DOHH2 (cell line): Measurements from ENCODE around the gene TNPO3.
A peak's percentile ranks its signal among the peaks of the same experiment; 100 is the strongest.

ENCODE experiments used
- H3F3A ChIP-seq: fragments of 200-600 bp; sonication (generic), shearing (Covaris generic); 2 replicates; pipeline ENCODE4 v1.6.0; 2016; ENCODE audit warnings: antibody characterized with exemption, mild to moderate bottlenecking; ENCODE audit not compliant: control insufficient read depth, insufficient read depth
- H3K27ac ChIP-seq: fragments of 200-600 bp; sonication (generic); 2 replicates; pipeline ENCODE4 v1.5.1; 2014; ENCODE audit warnings: low read depth, mild to moderate bottlenecking, low read length, moderate library complexity
- H3K27me3 ChIP-seq: fragments of 200-600 bp; sonication (generic); 2 replicates; pipeline ENCODE4 v1.6.1; 2014; ENCODE audit warnings: mild to moderate bottlenecking, low read length, mixed read lengths; ENCODE audit not compliant: control insufficient read depth
- H3K36me3 ChIP-seq: fragments of 200-600 bp; sonication (generic); 2 replicates; pipeline ENCODE4 v1.6.1; 2014; ENCODE audit warnings: mild to moderate bottlenecking, low read length, moderate library complexity, mixed read lengths; ENCODE audit not compliant: control insufficient read depth
- H3K4me1 ChIP-seq: fragments of 200-600 bp; sonication (generic); 2 replicates; pipeline ENCODE4 v1.6.1; 2014; ENCODE audit warnings: mild to moderate bottlenecking, low read length, mixed read lengths; ENCODE audit not compliant: control insufficient read depth
- H3K4me2 ChIP-seq: fragments of 200-600 bp; sonication (generic); 2 replicates; pipeline ENCODE4 v1.6.0; 2014; ENCODE audit warnings: mild to moderate bottlenecking, low read length, moderate library complexity
- H3K4me3 ChIP-seq: fragments of 200-600 bp; sonication (generic); 2 replicates; pipeline ENCODE4 v1.5.1; 2014; ENCODE audit warnings: mild to moderate bottlenecking, low read length, mixed read lengths
- H3K79me2 ChIP-seq: fragments of 200-600 bp; sonication (generic); 2 replicates; pipeline ENCODE4 v1.6.1; 2014; ENCODE audit warnings: mild to moderate bottlenecking, low read length, mixed read lengths; ENCODE audit not compliant: control insufficient read depth
- H3K9me2 ChIP-seq: fragments of 200-600 bp; sonication (generic); replicated peaks from 2 replicates; pipeline ENCODE4 v1.6.1; 2014; ENCODE audit warnings: mild to moderate bottlenecking, low read length, mixed read lengths; ENCODE audit not compliant: control insufficient read depth
- H3K9me3 ChIP-seq: fragments of 200-600 bp; sonication (generic); 2 replicates; pipeline ENCODE4 v1.6.1; 2014; ENCODE audit warnings: antibody characterized with exemption, low read length, mixed read lengths; ENCODE audit not compliant: control insufficient read depth, insufficient read depth
- H4K20me1 ChIP-seq: fragments of 200-600 bp; sonication (generic); 2 replicates; pipeline ENCODE4 v1.6.0; 2014; ENCODE audit warnings: low read depth, mild to moderate bottlenecking, antibody characterized with exemption, low read length, moderate library complexity; ENCODE audit not compliant: control insufficient read depth, insufficient read depth
- CTCF ChIP-seq: fragments of 200-600 bp; sonication (generic); IDR thresholded peaks from one replicate; pipeline ENCODE4 v1.5.1; 2014; ENCODE audit warnings: antibody characterized with exemption, mild to moderate bottlenecking, low read depth, low read length; ENCODE audit not compliant: poor library complexity, severe bottlenecking
- EZH2phosphoT487 ChIP-seq: fragments of 200-600 bp; sonication (generic); IDR thresholded peaks from 2 replicates; pipeline ENCODE4 v1.6.1; 2017; ENCODE audit warnings: borderline replicate concordance, mild to moderate bottlenecking, antibody characterized with exemption, low read length, moderate library complexity, mixed read lengths

Gene TNPO3

GRCh38 chr7:129012641-129013040 is 42.3 kb downstream of the TNPO3 start:
- H3K4me3 ChIP-seq, result no peak overlapping the region
- H3F3A ChIP-seq, result peaks cover 13% of the 10 kb centered on the region

GRCh38 chr7:129010075-129010474 is 44.8 kb downstream of the TNPO3 start:
- no peaks in the 10 kb centered on the region for H4K20me1 ChIP-seq
- TF ChIP-seq EZH2phosphoT487, result no peak
- TF ChIP-seq CTCF, result no peak
- peaks cover 79% of the 10 kb centered on the region for H3K36me3 ChIP-seq
- no peaks in the 10 kb centered on the region for H3K9me3 ChIP-seq
- H3K4me1 ChIP-seq, result peaks cover 50% of the 10 kb centered on the region
- no peaks in the 10 kb centered on the region for H3K27me3 ChIP-seq
- H3K4me2 ChIP-seq, result peak overlapping the region; percentile 66
- H3K27ac ChIP-seq, result peak overlapping the region; percentile 58
- H3F3A ChIP-seq, result peaks cover 13% of the 10 kb centered on the region
- no peaks in the 10 kb centered on the region for H3K9me2 ChIP-seq
- H3K79me2 ChIP-seq, result peaks cover 54% of the 10 kb centered on the region
- H3K4me3 ChIP-seq, result peak overlapping the region; percentile 44

More at GRCh38 chr7:129012641-129013040, 42.3 kb downstream of the TNPO3 start:
- no peak for TF ChIP-seq EZH2phosphoT487
- no peak for TF ChIP-seq CTCF
- Histone ChIP-seq H3K27me3 (no peaks in the 10 kb centered on the region), H3K4me1 (peaks cover 47% of the 10 kb centered on the region), H3K9me3 (no peaks in the 10 kb centered on the region), H3K9me2 (no peaks in the 10 kb centered on the region), H3K4me2 (no peak overlapping the region), H3K79me2 (peaks cover 53% of the 10 kb centered on the region), H3K36me3 (peaks cover 84% of the 10 kb centered on the region), H4K20me1 (no peaks in the 10 kb centered on the region), H3K27ac (no peak overlapping the region)

DNA sequence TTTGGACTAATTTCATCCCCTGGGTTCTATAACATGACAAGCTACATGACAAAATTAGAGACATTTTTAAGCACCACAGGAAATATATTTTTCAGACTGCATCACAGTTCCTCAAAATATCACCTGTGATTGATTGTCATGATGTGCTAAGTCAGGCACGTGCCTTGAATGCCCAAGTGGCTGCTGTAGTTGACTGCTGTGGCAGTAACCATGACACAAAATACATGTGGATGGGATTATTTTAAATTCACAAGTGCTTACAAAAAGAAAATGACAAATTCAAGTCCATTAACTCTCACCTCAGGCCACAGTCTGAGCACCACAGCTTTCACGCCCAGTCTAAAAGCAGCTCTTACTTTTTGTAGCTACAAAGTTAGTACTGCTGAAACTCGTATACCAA is 45.5 kb downstream of the TNPO3 start:
- H3K9me2 ChIP-seq, result no peaks in the 10 kb centered on the region
- peak overlapping the region; percentile 66 for H3K4me2 ChIP-seq
- no peaks in the 10 kb centered on the region for H3K9me3 ChIP-seq
- H3K27ac ChIP-seq, result peak overlapping the region; percentile 58
- peaks cover 54% of the 10 kb centered on the region for H3K79me2 ChIP-seq
- TF ChIP-seq CTCF (no peak), EZH2phosphoT487 (no peak)
- H3K36me3 ChIP-seq, result peaks cover 77% of the 10 kb centered on the region
- no peaks in the 10 kb centered on the region for H4K20me1 ChIP-seq
- peaks cover 50% of the 10 kb centered on the region for H3K4me1 ChIP-seq
- H3F3A ChIP-seq, result peaks cover 13% of the 10 kb centered on the region
- peak overlapping the region; percentile 44 for H3K4me3 ChIP-seq
- no peaks in the 10 kb centered on the region for H3K27me3 ChIP-seq
